GM19099 (cell line): ENCODE results near the gene WIPF3.

ENCODE experiments used
- POLR2A ChIP-seq: IDR thresholded peaks from 3 replicates; pipeline ENCODE4 v1.6.1; 2011; ENCODE audit warnings: low read depth; ENCODE audit not compliant: insufficient read length; ENCODE audit errors: extremely low read depth

WIPF3 gene

GRCh38 chr7:29957521-29958310, 151.4 kb downstream of the WIPF3 start:
- no peak for TF ChIP-seq POLR2A

- no peak for TF ChIP-seq POLR2A
Observed at GRCh38 chr7:29958667-29959358, 152.5 kb downstream of the WIPF3 start.

- TF ChIP-seq POLR2A, result no peak
Observed at GRCh38 chr7:29962035-29962434, 155.7 kb downstream of the WIPF3 start.

- no peak for TF ChIP-seq POLR2A
Observed at GRCh38 chr7:29965030-29965429, 158.7 kb downstream of the WIPF3 start.
